NB4 (cell line): ENCODE data around the gene NGDN.

ENCODE experiments used
- MYC ChIP-seq: IDR thresholded peaks from 2 replicates; pipeline ENCODE4 v1.6.1; 2011; ENCODE audit warnings: low read depth, low read length
- POLR2A ChIP-seq: IDR thresholded peaks from 2 replicates; pipeline ENCODE4 v1.6.1; 2011; ENCODE audit warnings: mild to moderate bottlenecking; ENCODE audit not compliant: insufficient read length; ENCODE audit errors: extremely low read depth
- TF ChIP-seq, protein P1 (sequence below): IDR thresholded peaks from one replicate; pipeline ENCODE4 v1.5.1; 2012; ENCODE audit warnings: low read depth, low read length
- TF ChIP-seq, protein P2 (sequence below): IDR thresholded peaks from 2 replicates; pipeline ENCODE4 v1.6.1; 2011; ENCODE audit warnings: low read depth, low read length

DNA sequence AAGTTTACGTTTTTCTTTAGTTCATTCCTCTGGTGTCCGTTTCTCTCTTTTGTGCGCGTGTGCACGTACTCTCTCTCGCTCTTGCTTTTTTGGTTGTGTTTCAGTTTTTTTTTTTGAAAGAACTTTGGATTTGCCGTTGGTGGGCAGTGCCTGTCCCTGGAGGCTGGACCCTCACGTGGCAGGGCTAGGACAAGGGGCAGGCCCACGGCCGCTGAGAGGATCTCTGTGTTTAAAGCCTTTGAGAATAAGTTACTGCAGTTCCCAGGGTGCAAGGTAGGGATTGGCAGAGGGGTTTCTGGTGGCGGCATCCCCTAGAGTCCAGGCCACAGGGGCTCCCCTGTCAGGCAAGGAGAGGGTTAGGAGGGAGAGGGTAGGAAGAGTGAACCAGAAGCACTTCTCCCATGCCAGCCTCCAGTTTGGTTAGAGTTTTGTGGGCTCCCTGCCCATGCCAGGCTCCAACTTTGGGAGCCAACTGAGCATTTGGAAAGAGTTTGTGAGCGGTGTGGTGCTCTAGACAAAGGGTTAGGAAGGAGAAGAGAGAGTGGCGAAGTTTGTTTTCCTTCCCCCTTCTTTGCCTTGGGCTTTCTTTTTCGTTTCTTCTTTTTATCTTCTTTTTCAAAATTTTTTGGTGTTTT, 51.5 kb downstream of the NGDN start:
- no peak for TF ChIP-seq POLR2A
- no peak for TF ChIP-seq MYC
- TF ChIP-seq, protein P1, sequence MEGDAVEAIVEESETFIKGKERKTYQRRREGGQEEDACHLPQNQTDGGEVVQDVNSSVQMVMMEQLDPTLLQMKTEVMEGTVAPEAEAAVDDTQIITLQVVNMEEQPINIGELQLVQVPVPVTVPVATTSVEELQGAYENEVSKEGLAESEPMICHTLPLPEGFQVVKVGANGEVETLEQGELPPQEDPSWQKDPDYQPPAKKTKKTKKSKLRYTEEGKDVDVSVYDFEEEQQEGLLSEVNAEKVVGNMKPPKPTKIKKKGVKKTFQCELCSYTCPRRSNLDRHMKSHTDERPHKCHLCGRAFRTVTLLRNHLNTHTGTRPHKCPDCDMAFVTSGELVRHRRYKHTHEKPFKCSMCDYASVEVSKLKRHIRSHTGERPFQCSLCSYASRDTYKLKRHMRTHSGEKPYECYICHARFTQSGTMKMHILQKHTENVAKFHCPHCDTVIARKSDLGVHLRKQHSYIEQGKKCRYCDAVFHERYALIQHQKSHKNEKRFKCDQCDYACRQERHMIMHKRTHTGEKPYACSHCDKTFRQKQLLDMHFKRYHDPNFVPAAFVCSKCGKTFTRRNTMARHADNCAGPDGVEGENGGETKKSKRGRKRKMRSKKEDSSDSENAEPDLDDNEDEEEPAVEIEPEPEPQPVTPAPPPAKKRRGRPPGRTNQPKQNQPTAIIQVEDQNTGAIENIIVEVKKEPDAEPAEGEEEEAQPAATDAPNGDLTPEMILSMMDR = no peak
- TF ChIP-seq, protein P2, sequence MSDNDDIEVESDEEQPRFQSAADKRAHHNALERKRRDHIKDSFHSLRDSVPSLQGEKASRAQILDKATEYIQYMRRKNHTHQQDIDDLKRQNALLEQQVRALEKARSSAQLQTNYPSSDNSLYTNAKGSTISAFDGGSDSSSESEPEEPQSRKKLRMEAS = no peak
